Amniotic stem cell (primary cell): ENCODE results near the gene CHCHD6.

ENCODE experiments used
- DNase-seq: peaks from one replicate; lab custom pipeline; 2025; lab: John Stamatoyannopoulos, UW

Gene CHCHD6

DNA sequence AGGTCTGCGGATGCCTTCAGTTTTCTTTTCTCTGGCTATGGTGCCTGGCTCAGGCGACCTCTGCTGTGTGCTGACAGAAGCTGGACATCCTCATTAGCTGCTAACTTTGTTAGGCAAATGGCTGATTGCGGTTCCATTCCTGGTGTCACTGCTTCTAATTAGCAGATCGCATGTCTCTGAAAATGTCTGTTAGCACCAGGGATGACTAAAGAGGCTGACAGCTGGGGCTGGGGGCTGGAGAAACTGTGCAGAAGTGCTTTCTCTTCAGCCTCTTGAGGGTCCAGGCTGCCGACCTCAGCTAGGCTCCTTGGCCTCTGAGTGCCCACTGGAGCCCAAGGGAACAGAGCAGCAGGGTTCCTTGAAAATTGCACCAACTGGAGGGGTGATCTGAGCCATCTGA, 39.3 kb downstream of the CHCHD6 start:
- DNase-seq = no peak

DNA sequence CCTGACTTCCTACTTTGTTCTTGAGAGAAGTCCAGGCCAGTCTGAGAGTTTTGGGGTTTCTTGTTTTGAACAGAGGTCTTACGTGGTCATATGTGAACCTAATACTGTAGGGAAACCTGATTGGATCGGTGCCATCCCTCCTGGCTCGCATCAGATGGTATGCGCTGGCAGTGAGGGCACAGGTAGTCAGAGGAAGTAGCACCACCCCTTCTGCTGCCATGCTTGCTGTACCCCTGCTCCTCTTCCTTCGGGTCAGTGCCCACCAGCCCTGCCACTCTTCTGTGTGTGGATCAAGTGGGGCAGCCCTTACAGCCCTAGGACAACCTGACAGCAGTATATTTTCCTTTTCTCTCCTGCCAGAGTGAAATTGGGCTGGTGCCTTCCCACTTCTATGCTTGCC, 39.7 kb downstream of the CHCHD6 start:
- DNase-seq = no peak

- no peak for DNase-seq
These were observed 41.8 kb downstream of the CHCHD6 start for GRCh38 chr3:126745760-126746394.

DNA sequence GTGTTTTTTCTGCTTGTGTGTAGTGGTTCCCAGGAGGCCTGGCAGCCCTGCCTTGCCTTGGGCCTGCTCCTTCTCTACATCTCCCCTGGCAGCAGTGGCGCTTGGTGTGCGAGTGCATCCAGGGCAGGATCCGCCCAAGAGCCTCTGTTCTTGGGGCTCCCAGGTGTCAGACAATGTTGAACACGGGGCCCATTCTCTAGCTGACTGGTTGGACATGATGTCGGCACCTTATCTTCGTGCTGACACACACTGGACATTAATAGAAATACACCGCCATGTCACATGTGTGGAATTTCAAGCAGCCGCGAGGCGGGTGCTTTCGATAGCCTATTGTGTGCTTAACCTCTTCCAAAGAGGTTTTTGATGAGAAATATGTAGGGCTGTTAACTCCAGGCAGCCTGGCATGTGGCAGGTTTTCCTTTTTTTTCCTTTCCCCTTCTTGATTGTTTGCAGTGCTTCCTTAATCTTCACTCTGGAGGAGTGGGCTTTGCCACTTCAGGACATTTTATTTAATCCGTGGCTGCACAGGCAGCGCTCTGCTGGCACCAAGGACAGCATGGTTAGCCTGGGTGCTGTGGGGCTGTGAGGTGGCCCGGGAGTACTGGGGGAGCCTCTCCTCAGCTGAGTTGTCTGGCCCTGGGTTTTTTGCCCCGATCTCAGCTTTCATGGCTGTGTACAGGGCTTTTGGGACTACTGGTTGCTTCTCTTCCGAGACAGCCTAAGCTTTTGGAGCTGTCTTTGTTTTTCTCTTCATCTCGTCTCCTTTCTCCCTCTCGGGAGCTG, 42.5 kb downstream of the CHCHD6 start:
- no peak for DNase-seq

GRCh38 chr3:126747768-126748167, 43.7 kb downstream of the CHCHD6 start:
- DNase-seq = no peak

GRCh38 chr3:126748701-126749546, 44.9 kb downstream of the CHCHD6 start:
- no peak for DNase-seq

DNA sequence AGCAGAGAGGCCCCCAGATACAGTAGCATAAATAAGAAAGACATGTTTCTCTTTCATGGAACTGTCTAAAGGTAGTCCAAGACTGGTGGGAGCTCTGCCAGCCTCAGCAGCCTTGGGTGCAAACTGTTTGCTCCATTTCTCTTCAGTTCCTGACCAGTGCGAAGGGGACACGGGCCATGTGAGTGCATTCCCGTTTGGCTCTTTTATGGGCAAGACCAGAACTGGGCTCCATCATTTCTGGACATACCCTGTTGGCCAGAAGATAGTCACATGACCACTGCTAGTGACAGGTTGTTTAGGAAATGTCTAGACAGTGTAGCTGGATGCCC, 45.5 kb downstream of the CHCHD6 start:
- no peak for DNase-seq

- no peak for DNase-seq
These were observed 46.1 kb downstream of the CHCHD6 start for GRCh38 chr3:126749931-126750755.

DNA sequence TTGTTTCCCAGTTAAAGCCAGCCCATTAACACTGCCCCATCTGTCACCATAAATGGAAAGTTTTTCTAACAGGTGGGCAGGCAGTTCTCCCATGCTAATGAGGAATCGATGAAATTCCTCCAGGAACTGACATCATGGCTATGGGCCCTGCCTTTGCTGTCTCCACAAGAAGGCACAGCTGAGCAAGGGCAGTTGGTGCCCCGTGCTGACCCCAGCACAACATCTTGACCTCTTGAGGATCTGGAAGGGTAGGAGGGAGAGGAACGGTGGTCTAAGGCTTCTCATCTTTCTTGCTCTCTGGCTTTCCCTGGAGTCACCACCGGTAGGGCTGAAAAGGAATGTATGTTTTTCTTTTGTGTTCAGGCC, 46.7 kb downstream of the CHCHD6 start:
- no peak for DNase-seq

DNA sequence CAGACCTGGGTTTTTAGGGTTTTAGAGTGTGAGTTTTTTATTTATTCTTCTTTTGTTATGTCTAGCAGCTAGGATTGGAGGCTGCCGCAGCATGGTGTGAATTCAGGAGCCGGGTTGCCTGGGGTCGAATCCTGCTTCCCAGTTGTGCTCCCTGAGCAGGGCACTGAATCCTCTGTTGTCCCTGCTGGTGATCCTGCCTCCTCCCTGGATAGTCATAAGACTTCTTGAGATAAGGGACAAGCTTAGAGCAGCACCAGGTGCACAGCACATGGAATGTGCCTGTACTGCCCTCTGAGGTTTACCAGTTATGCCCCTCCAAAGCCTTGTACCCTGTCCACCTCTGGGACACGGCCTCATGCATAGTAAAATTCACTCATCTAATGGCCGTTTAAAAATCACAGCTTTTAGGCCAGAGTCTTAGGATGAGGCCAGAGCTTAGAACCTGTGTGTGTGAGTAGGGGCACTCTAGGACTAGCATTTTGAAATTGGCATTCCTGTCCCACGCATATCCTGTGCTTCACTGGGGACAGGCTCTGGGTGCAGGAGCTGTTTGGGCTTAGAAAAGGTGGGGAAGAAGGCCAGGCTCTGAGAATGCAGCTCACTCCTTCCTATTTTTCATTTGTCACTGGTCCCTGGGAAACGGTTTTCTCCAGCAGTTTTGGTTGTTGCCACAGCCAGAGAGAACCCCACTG, 47.7 kb downstream of the CHCHD6 start:
- DNase-seq = no peak

DNA sequence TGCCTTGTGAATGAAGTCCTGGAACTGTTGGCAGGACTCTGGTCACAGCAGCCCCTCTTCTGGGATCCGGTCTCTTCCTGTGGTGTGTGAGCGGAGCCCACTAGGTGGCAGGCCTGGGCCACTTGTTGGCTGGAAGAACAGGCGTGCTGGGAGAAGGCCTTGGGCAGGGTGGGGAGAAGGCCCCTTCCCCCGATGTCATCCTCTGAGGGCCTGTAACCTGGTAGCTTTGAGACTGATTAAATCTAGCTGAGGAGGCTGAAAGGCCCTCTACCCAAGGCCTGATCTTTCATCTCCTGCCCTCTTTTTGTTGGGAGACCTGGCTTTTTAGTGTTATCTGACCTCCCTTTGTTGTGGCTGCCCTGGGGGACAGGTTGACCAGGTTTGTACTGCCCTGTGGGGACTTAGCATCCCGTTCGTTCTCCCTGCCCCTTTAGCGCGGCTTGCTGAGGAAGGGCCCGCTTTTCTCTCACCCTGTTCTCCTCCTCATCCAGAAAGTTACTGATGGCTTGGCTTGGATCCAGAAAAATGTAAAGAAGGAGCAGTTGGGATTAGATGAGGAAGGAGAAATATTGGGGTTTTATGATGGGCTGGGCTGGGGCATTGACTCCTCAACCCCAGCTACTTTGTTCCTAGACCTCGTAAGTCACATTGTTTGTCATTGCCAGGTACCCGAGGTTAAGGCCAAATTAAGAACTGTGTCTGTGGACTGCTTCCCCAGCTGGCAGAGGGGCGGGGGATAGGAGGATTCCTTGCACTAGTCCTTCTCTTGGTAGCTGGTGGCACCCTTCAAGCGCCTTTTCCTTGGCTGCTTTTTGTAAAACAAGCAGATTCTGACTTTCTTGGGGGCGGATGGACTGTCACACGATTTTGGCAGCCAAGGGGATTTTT, 48.5 kb downstream of the CHCHD6 start:
- DNase-seq = peak; percentile 71

GRCh38 chr3:126753191-126754160, 49.4 kb downstream of the CHCHD6 start:
- DNase-seq = peak; percentile 15

GRCh38 chr3:126755866-126756265, 51.8 kb downstream of the CHCHD6 start:
- DNase-seq = no peak

- no peak for DNase-seq
These were observed 54.0 kb downstream of the CHCHD6 start for GRCh38 chr3:126758026-126758425.

GRCh38 chr3:126758882-126759281, 54.8 kb downstream of the CHCHD6 start:
- DNase-seq = no peak

DNA sequence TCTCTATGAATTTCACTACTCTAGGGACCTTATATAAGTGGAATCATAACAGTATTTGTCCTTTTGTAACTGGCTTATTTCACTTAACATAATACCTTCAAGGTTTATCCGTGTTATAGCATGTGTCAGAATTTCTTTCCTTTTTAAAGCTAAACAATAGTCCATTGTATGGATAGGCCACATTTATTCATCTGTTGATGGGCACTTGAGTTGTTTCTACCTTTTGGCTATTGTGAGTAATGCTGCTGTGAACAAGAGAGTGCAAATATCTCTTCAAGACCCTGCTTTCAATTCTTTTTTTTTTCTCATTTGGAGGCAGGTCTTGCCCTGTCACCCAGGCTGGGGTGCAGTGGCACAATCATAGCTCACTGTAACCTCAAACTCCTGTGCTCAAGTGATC, 56.5 kb downstream of the CHCHD6 start:
- no peak for DNase-seq

DNA sequence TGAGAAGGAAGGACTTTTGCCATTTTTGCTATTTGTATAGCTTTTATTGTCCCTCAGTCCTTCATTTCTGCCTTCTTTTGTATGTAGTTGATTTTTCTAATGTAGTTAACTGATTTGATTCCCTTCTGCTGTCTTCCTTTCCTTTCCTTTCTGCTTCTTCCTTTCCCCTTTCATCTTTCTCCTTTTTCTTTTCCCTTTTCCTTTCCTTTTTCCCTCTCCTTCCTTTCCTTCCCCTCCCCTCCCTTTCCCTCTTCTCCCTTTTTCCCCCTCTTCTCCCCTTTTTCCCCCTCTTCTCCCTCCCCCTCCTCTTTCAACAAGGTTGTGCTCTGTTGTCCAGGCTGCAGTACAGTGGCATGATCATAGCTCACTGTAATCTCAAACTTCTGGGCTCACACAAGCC, 59.0 kb downstream of the CHCHD6 start:
- DNase-seq = no peak

- DNase-seq = no peak
These were observed 61.4 kb downstream of the CHCHD6 start for GRCh38 chr3:126765187-126766069.
